GM18907 (cell line): ENCODE results near the gene LMOD1.
"Not testable (repeated sequence)": the region's sequence is repeated elsewhere in the genome, so short reads cannot be mapped to it uniquely, and the experiment has no call there.

Experiments used
- ATAC-seq: cut with Tn5 transposase; IDR thresholded peaks from one replicate; pipeline ENCODE4 v1.9.1; 2021; ENCODE audit warnings: mild to moderate bottlenecking, moderate library complexity; ENCODE audit not compliant: unreplicated experiment

LMOD1 gene

GRCh38 chr1:201946224-201946908, at the start of gene LMOD1:
TSS of gene LMOD1 (minus strand) at chr1:201946548. CDS start at chr1:201946340, 208 bp downstream.
- ATAC-seq = no peak

- ATAC-seq = no peak
These were observed 44.1 kb upstream of the LMOD1 start for GRCh38 chr1:201990427-201990826.

- no peak for ATAC-seq
These were observed 43.2 kb upstream of the LMOD1 start for GRCh38 chr1:201989354-201990128.

- ATAC-seq = no peak
These were observed 42.3 kb upstream of the LMOD1 start for GRCh38 chr1:201988601-201989000.

GRCh38 chr1:201985355-201985754, 39.0 kb upstream of the LMOD1 start:
- ATAC-seq = no peak

GRCh38 chr1:201984446-201984845, 38.1 kb upstream of the LMOD1 start:
- no peak for ATAC-seq

GRCh38 chr1:201983380-201983805, 37.0 kb upstream of the LMOD1 start:
- ATAC-seq = no peak

GRCh38 chr1:201982623-201983379, 36.5 kb upstream of the LMOD1 start, which contains the start of gene RNPEP:
TSS of gene RNPEP (plus strand) at chr1:201982648. CDS start at chr1:201982667, 19 bp downstream.
- peak; percentile 77 for ATAC-seq

GRCh38 chr1:201982082-201982622, 35.8 kb upstream of the LMOD1 start:
- no peak for ATAC-seq

- no peak for ATAC-seq
These were observed 24.2 kb upstream of the LMOD1 start for GRCh38 chr1:201970334-201971159.

- ATAC-seq = no peak
These were observed 22.0 kb upstream of the LMOD1 start for GRCh38 chr1:201968202-201968925.

GRCh38 chr1:201966171-201966570, 19.8 kb upstream of the LMOD1 start:
- no peak for ATAC-seq

GRCh38 chr1:201964261-201964660, 17.9 kb upstream of the LMOD1 start:
- ATAC-seq = no peak

- not testable (repeated sequence) for ATAC-seq
These were observed 16.0 kb upstream of the LMOD1 start for GRCh38 chr1:201962382-201962781.

- no peak for ATAC-seq
These were observed 12.0 kb upstream of the LMOD1 start for GRCh38 chr1:201958348-201958747.

- ATAC-seq = no peak
These were observed 9.4 kb upstream of the LMOD1 start for GRCh38 chr1:201955729-201956143.

GRCh38 chr1:201955009-201955728, 8.8 kb upstream of the LMOD1 start, which contains the start of gene TIMM17A:
TSS of gene TIMM17A (plus strand) at chr1:201955503. CDS start at chr1:201955527, 24 bp downstream.
- peak; percentile 99 for ATAC-seq

GRCh38 chr1:201954263-201955008, 8.1 kb upstream of the LMOD1 start:
- no peak for ATAC-seq
